ENCODE data around the gene HCN3.

The HCN3 gene

GRCh38 chr1:155254228-155254713 lies 23.0 kb upstream of the HCN3 start:
- in situ Hi-C loops (cut with HindIII; ENCODE audit: low sequenced_read_pairs), result no loop called here

GRCh38 chr1:155254714-155255242 lies 22.5 kb upstream of the HCN3 start:
- in situ Hi-C loops (cut with HindIII; ENCODE audit: low sequenced_read_pairs), result no loop called here

GRCh38 chr1:155255243-155256007 lies 21.8 kb upstream of the HCN3 start, which contains the start of gene ENTREP3:
Gene ENTREP3, minus strand, starts transcription at chr1:155255483. Its CDS starts 606 bp downstream, at chr1:155254877.
- in situ Hi-C loops (cut with HindIII; ENCODE audit: low sequenced_read_pairs), result no loop called here

GRCh38 chr1:155256058-155256852 lies 21.0 kb upstream of the HCN3 start:
- in situ Hi-C loops (cut with HindIII; ENCODE audit: low sequenced_read_pairs), result no loop called here

GRCh38 chr1:155260276-155260675 lies 17.0 kb upstream of the HCN3 start:
- in situ Hi-C loops (cut with HindIII; ENCODE audit: low sequenced_read_pairs), result no loop called here

GRCh38 chr1:155261493-155261851 lies 15.8 kb upstream of the HCN3 start:
- in situ Hi-C loops (cut with HindIII; ENCODE audit: low sequenced_read_pairs), result no loop called here

- in situ Hi-C loops (cut with HindIII; ENCODE audit: low sequenced_read_pairs), result no loop called here
Measured at GRCh38 chr1:155261852-155262673, 15.2 kb upstream of the HCN3 start, which contains the start of gene SCAMP3. Gene SCAMP3, minus strand, starts transcription at chr1:155262360. Its CDS starts 209 bp downstream, at chr1:155262151.

GRCh38 chr1:155263067-155263466 lies 14.2 kb upstream of the HCN3 start:
- in situ Hi-C loops (cut with HindIII; ENCODE audit: low sequenced_read_pairs), result no loop called here

GRCh38 chr1:155266553-155266952 lies 10.7 kb upstream of the HCN3 start:
- in situ Hi-C loops (cut with HindIII; ENCODE audit: low sequenced_read_pairs), result no loop called here

- in situ Hi-C loops (cut with HindIII; ENCODE audit: low sequenced_read_pairs), result no loop called here
Measured at GRCh38 chr1:155267373-155267772, 9.9 kb upstream of the HCN3 start.

GRCh38 chr1:155268630-155269029 lies 8.6 kb upstream of the HCN3 start:
- in situ Hi-C loops (cut with HindIII; ENCODE audit: low sequenced_read_pairs), result no loop called here

- in situ Hi-C loops (cut with HindIII; ENCODE audit: low sequenced_read_pairs), result no loop called here
Measured at GRCh38 chr1:155269381-155269780, 7.9 kb upstream of the HCN3 start.

GRCh38 chr1:155272466-155273342 lies 4.6 kb upstream of the HCN3 start:
- in situ Hi-C loops (cut with HindIII; ENCODE audit: low sequenced_read_pairs), result no loop called here

GRCh38 chr1:155273343-155274245 lies 3.7 kb upstream of the HCN3 start, which contains the start of gene CLK2:
Gene CLK2, minus strand, starts transcription at chr1:155273504. Its CDS starts 2,527 bp downstream, at chr1:155270977.
- in situ Hi-C loops (cut with HindIII; ENCODE audit: low sequenced_read_pairs), result no loop called here

- in situ Hi-C loops (cut with HindIII; ENCODE audit: low sequenced_read_pairs), result no loop called here
Measured at GRCh38 chr1:155277902-155278688, 832 bp downstream of the HCN3 start.

GRCh38 chr1:155278689-155279160 lies 1.5 kb downstream of the HCN3 start:
- in situ Hi-C loops (cut with HindIII; ENCODE audit: low sequenced_read_pairs), result no loop called here

GRCh38 chr1:155279268-155279667 lies 2.0 kb downstream of the HCN3 start:
- in situ Hi-C loops (cut with HindIII; ENCODE audit: low sequenced_read_pairs), result no loop called here

Measured in DLD1 (cell line).